Dedifferentiated amniotic fluid mesenchymal stem cell (primary cell): ENCODE results near the gene ADAM21.
"Not testable (repeated sequence)": the region's sequence is repeated elsewhere in the genome, so short reads cannot be mapped to it uniquely, and the experiment has no call there.

Experiments used
- DNase-seq: peaks from one replicate; pipeline ENCODE4 v3.0.0-alpha.2; 2016; ENCODE audit errors: extremely low spot score

ADAM21 gene

GRCh38 chr14:70451874-70452273, at the start of gene ADAM21:
Gene ADAM21 (plus strand): TSS chr14:70452174. CDS start chr14:70457500, 5,326 bp downstream.
- DNase-seq, result no peak

GRCh38 chr14:70403335-70403734, 48.6 kb upstream of the ADAM21 start:
- not testable (repeated sequence) for DNase-seq

- not testable (repeated sequence) for DNase-seq
Measured at GRCh38 chr14:70406216-70406615, 45.8 kb upstream of the ADAM21 start.

- DNase-seq, result no peak
Measured at GRCh38 chr14:70407621-70408020, 44.4 kb upstream of the ADAM21 start.

GRCh38 chr14:70415788-70416187, 36.2 kb upstream of the ADAM21 start:
- no peak for DNase-seq

GRCh38 chr14:70416338-70416724, 35.6 kb upstream of the ADAM21 start:
- no peak for DNase-seq

- peak; percentile 75 for DNase-seq
Measured at GRCh38 chr14:70416725-70417349, 35.1 kb upstream of the ADAM21 start, which contains the start of gene SYNJ2BP. Gene SYNJ2BP (minus strand): TSS chr14:70417090. CDS start chr14:70416963, 127 bp downstream.

GRCh38 chr14:70419270-70419931, 32.6 kb upstream of the ADAM21 start:
- DNase-seq, result not testable (repeated sequence)

GRCh38 chr14:70422538-70422937, 29.4 kb upstream of the ADAM21 start:
- DNase-seq, result no peak

- DNase-seq, result no peak
Measured at GRCh38 chr14:70425354-70425753, 26.6 kb upstream of the ADAM21 start.

- DNase-seq, result not testable (repeated sequence)
Measured at GRCh38 chr14:70426555-70426954, 25.4 kb upstream of the ADAM21 start.

- no peak for DNase-seq
Measured at GRCh38 chr14:70436867-70437266, 15.1 kb upstream of the ADAM21 start.

GRCh38 chr14:70441641-70442040, 10.3 kb upstream of the ADAM21 start:
- DNase-seq, result no peak

- no peak for DNase-seq
Measured at GRCh38 chr14:70442750-70443149, 9.2 kb upstream of the ADAM21 start.

GRCh38 chr14:70448633-70449340, 3.2 kb upstream of the ADAM21 start:
- DNase-seq, result no peak

- no peak for DNase-seq
Measured at GRCh38 chr14:70454731-70455130, 2.8 kb downstream of the ADAM21 start.

- DNase-seq, result no peak
Measured at GRCh38 chr14:70468731-70469130, 16.8 kb downstream of the ADAM21 start.

GRCh38 chr14:70470863-70471563, 19.0 kb downstream of the ADAM21 start:
- DNase-seq, result not testable (repeated sequence)

GRCh38 chr14:70472253-70473159, 20.5 kb downstream of the ADAM21 start:
- no peak for DNase-seq

GRCh38 chr14:70473825-70474224, 21.9 kb downstream of the ADAM21 start:
- no peak for DNase-seq

- not testable (repeated sequence) for DNase-seq
Measured at GRCh38 chr14:70475459-70475858, 23.5 kb downstream of the ADAM21 start.
